Measurements from ENCODE around the gene TMEM234. TPM values are rescaled to one million over a fixed set of nuclear protein-coding genes. Genes with fewer than 3 reads are reported as not detected.
A peak's percentile ranks its signal among the peaks of the same experiment; 100 is the strongest.

TMEM234 gene
- total and polyA plus RNA-seq, 2 experiments from 2014 or later: 14.8 to 27.4 TPM

DNA sequence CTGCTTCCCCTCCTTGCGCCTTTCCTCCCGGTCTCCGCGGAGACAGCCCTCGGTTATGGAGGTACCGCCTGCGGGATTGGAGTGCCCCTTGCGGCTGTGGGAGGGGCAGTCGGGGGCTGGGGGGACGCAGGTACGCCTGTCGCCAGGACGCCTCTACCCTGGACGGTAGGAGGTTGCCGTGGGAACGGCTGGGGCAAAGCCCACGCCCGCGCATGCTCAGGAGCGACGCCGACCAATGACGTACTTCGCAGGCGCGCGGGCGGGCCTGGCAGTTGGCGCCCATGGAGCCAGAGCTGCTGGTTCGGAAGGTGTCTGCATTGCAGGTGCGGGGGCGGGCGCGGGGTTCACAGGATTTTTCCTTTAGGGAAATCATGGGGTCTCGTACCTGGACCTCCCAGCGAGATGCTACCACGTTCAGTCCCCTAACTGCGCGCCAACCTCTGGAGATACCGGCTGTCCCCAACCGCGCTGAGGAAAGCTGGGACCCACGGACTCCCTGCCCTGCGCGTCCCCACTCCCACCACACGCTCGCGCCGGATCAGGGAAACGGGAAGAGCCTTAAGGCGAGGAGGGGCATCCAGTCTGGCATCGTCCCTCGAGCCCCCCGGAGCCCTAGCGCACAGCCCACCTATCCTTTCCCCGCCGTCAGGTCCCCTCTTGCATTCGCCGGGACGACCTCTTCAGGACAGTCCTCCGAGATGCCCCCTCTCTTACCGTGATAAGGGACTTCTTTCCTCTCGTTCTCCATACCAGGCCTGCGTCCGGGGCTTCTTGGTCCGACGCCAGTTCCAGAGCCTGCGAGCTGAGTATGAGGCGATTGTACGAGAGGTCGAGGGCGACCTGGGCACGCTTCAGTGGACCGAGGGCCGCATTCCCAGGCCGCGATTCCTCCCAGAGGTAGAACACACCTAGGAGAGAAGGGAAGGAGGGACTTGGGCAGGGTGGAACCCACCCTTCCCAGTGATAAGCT lies 16.5 kb downstream of the TMEM234 start, which contains the start of gene IQCC:
IQCC (plus strand) TSS at position 271 of the 970 bp plus-strand sequence; CDS start at position 282, 11 bp downstream.
- WGBS (ENCODE audit: low lambda C conversion rate, missing lambda C conversion rate): 5% methylated on average over 76 of the region's 77 CpGs
- Histone ChIP-seq H3K79me2 (no peaks in the 10 kb centered on the region), H3K27me3 (no peaks in the 10 kb centered on the region), H3K9me3 (ENCODE audit: low read depth) (no peaks in the 10 kb centered on the region), H3K36me3 (replicated peaks; ENCODE audit: insufficient read depth, low read depth) (no peaks in the 10 kb centered on the region), H2AFZ (peak within 1 kb of the TSS; percentile 61), H3K9me2 (replicated peaks; ENCODE audit: insufficient read depth) (no peaks in the 10 kb centered on the region), H3K4me3 (peak within 1 kb of the TSS; percentile 36), H3K4me1 (ENCODE audit: insufficient read depth) (no peaks in the 10 kb centered on the region), H4K20me1 (ENCODE audit: insufficient read depth, poor library complexity, severe bottlenecking) (no peaks in the 10 kb centered on the region), H3K27ac (no peak within 1 kb of the TSS), H3K4me2 (peak within 1 kb of the TSS; percentile 88)
- peak; percentile 96 for DNase-seq (ENCODE audit: low spot score)
- no peak for TF ChIP-seq EZH2 (IDR thresholded peaks at IDR 0.05; ENCODE audit: borderline replicate concordance)
- TF ChIP-seq, protein P1, sequence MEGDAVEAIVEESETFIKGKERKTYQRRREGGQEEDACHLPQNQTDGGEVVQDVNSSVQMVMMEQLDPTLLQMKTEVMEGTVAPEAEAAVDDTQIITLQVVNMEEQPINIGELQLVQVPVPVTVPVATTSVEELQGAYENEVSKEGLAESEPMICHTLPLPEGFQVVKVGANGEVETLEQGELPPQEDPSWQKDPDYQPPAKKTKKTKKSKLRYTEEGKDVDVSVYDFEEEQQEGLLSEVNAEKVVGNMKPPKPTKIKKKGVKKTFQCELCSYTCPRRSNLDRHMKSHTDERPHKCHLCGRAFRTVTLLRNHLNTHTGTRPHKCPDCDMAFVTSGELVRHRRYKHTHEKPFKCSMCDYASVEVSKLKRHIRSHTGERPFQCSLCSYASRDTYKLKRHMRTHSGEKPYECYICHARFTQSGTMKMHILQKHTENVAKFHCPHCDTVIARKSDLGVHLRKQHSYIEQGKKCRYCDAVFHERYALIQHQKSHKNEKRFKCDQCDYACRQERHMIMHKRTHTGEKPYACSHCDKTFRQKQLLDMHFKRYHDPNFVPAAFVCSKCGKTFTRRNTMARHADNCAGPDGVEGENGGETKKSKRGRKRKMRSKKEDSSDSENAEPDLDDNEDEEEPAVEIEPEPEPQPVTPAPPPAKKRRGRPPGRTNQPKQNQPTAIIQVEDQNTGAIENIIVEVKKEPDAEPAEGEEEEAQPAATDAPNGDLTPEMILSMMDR (IDR thresholded peaks at IDR 0.05; ENCODE audit: poor library complexity): no peak
- TF ChIP-seq EZH2phosphoT487 (IDR thresholded peaks at IDR 0.05; ENCODE audit: low read depth, severe bottlenecking, unreplicated experiment): no peak

DNA sequence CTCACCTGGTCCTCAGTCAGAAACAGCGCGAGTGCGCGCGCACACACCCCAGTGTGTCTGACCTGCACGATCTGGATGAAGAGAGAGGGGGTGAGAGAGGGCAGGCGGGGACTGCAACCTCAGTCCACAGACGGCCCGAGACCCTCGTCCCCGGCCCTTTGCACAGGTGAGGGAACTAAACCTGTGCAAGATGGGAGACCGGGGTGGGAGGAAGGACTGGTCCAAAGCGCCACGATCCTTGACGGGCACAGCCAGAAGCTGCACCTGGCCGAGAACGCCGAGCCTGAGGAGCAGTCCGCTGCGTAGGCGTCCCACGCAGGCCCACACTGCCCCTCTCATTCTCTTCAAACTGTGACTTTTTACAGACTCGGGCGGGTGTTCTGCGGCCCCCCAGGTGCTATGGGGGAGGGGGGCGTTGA lies 17.2 kb downstream of the TMEM234 start:
- Histone ChIP-seq H3K36me3 (replicated peaks; ENCODE audit: insufficient read depth, low read depth) (no peaks in the 10 kb centered on the region), H3K4me2 (peak overlapping the region; percentile 88), H3K79me2 (no peaks in the 10 kb centered on the region), H4K20me1 (ENCODE audit: insufficient read depth, poor library complexity, severe bottlenecking) (no peaks in the 10 kb centered on the region), H3K4me3 (peak overlapping the region; percentile 36), H3K9me3 (ENCODE audit: low read depth) (no peaks in the 10 kb centered on the region), H3K4me1 (ENCODE audit: insufficient read depth) (no peaks in the 10 kb centered on the region), H3K9me2 (replicated peaks; ENCODE audit: insufficient read depth) (no peaks in the 10 kb centered on the region), H3K27me3 (no peaks in the 10 kb centered on the region), H2AFZ (peak overlapping the region; percentile 58), H3K27ac (no peak overlapping the region)
- TF ChIP-seq EZH2 (IDR thresholded peaks at IDR 0.05; ENCODE audit: borderline replicate concordance) (no peak), EZH2phosphoT487 (IDR thresholded peaks at IDR 0.05; ENCODE audit: low read depth, severe bottlenecking, unreplicated experiment) (no peak)
- TF ChIP-seq, protein P1 (IDR thresholded peaks at IDR 0.05; ENCODE audit: poor library complexity): no peak
- 28% methylated on average over 25 of the region's 26 CpGs for WGBS (ENCODE audit: low lambda C conversion rate, missing lambda C conversion rate)
- no peak for DNase-seq (ENCODE audit: low spot score)

DNA sequence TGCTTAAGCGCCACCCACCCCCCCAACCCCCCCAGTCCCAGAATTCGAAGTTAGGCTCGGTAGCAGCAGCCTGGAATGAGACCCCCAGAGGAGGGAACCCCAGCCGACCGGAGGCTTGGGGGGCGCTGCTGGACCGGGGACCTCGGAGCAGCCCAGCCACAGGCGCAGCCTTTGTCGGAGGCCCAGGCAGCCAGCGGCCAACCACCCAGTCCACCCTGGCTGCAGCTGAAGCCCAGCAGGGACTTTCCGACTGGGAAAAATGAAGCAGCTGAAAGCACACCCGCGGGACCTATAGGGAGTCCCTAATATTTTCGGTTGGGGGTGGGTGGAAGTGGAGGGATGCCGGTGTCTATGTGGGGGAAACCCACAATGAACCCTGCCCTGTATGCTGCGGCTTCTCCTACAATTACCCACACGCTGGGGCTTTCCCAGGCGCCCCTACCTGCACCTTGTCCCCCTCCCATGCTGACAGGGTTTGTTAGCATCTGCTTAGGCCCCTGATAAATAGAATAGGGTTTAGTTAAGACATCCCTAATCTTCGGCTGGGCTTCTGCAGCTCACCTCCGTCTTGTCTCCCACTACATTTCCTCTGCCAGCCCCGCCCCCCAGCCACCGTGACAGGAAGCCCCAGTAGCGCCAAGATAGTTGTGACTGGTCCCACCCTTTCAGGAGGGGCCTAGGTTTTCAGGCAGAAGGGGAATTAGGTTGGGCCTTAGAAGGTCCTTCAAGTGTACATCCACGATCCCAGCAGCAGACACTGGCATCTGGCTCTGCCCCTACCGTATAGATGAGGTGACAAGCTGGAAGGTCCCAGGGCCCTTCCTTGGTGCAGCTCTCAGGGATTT lies 20.9 kb downstream of the TMEM234 start:
- Histone ChIP-seq H3K4me2 (peak overlapping the region; percentile 97), H3K27ac (peak overlapping the region; percentile 82), H3K4me3 (peak overlapping the region; percentile 31), H3K36me3 (replicated peaks; ENCODE audit: insufficient read depth, low read depth) (no peaks in the 10 kb centered on the region), H3K9me3 (ENCODE audit: low read depth) (no peaks in the 10 kb centered on the region), H2AFZ (peak overlapping the region; percentile 84), H3K4me1 (ENCODE audit: insufficient read depth) (no peaks in the 10 kb centered on the region), H4K20me1 (ENCODE audit: insufficient read depth, poor library complexity, severe bottlenecking) (no peaks in the 10 kb centered on the region), H3K79me2 (no peaks in the 10 kb centered on the region), H3K27me3 (no peaks in the 10 kb centered on the region), H3K9me2 (replicated peaks; ENCODE audit: insufficient read depth) (no peaks in the 10 kb centered on the region)
- peak; percentile 78 for DNase-seq (ENCODE audit: low spot score)
- TF ChIP-seq, protein P1 (IDR thresholded peaks at IDR 0.05; ENCODE audit: poor library complexity): peak; percentile 15
- TF ChIP-seq EZH2phosphoT487 (IDR thresholded peaks at IDR 0.05; ENCODE audit: low read depth, severe bottlenecking, unreplicated experiment): no peak
- 12% methylated on average over 25 of the region's 26 CpGs for WGBS (ENCODE audit: low lambda C conversion rate, missing lambda C conversion rate)

Data from hepatocyte (in vitro differentiated cells).